GM12891 (cell line): Measurements from ENCODE around the gene ANO2.

Experiments
- POLR2A ChIP-seq: IDR thresholded peaks from 2 replicates; pipeline ENCODE4 v1.6.1; 2011; ENCODE audit warnings: low read depth, low read length, control low read depth
- POLR2AphosphoS5 ChIP-seq: IDR thresholded peaks from 2 replicates; pipeline ENCODE4 v1.6.1; 2011; ENCODE audit warnings: low read depth, low read length, control low read depth
- SPI1 ChIP-seq: IDR thresholded peaks from 2 replicates; pipeline ENCODE4 v1.6.1; 2011; ENCODE audit warnings: low read depth, low read length, control low read depth

- TF ChIP-seq POLR2AphosphoS5 = no peak
- TF ChIP-seq POLR2A = no peak
- no peak for TF ChIP-seq SPI1
Measured at GRCh38 chr12:5985471-5985870, 40.4 kb upstream of the ANO2 start.
